Medulla oblongata (tissue), 1 donor: ENCODE data around the gene SLIT1.
A peak's percentile ranks its signal among the peaks of the same experiment; 100 is the strongest.

ENCODE experiments used
- DNase-seq: peaks from one replicate; pipeline ENCODE4 v3.0.0-alpha.2; 2015; ENCODE audit errors: extremely low spot score

SLIT1 gene

GRCh38 chr10:97140049-97140846, 45.5 kb downstream of the SLIT1 start:
- no peak for DNase-seq

GRCh38 chr10:97139651-97140048, 46.1 kb downstream of the SLIT1 start:
- no peak for DNase-seq

GRCh38 chr10:97138846-97139245, 46.9 kb downstream of the SLIT1 start:
- DNase-seq: no peak

GRCh38 chr10:97138174-97138573, 47.6 kb downstream of the SLIT1 start:
- no peak for DNase-seq

GRCh38 chr10:97136756-97137155, 49.0 kb downstream of the SLIT1 start:
- no peak for DNase-seq

GRCh38 chr10:97135464-97135863, 50.3 kb downstream of the SLIT1 start:
- no peak for DNase-seq

- DNase-seq: no peak
These were observed 50.8 kb downstream of the SLIT1 start for GRCh38 chr10:97134983-97135382.

GRCh38 chr10:97134110-97134509, 51.6 kb downstream of the SLIT1 start:
- no peak for DNase-seq

- no peak for DNase-seq
These were observed 53.5 kb downstream of the SLIT1 start for GRCh38 chr10:97132273-97132672.

- DNase-seq: peak; percentile 35
These were observed 54.1 kb downstream of the SLIT1 start for GRCh38 chr10:97131666-97132065.

- DNase-seq: no peak
These were observed 54.6 kb downstream of the SLIT1 start for GRCh38 chr10:97131181-97131628.

- peak; percentile 22 for DNase-seq
These were observed 56.1 kb downstream of the SLIT1 start for GRCh38 chr10:97129666-97130065.

GRCh38 chr10:97128516-97129154, 57.1 kb downstream of the SLIT1 start:
- peak; percentile 48 for DNase-seq

GRCh38 chr10:97128039-97128492, 57.7 kb downstream of the SLIT1 start:
- DNase-seq: no peak

- no peak for DNase-seq
These were observed 58.2 kb downstream of the SLIT1 start for GRCh38 chr10:97127509-97127908.

- DNase-seq: no peak
These were observed 61.5 kb downstream of the SLIT1 start for GRCh38 chr10:97124211-97124610.

GRCh38 chr10:97123765-97124164, 62.0 kb downstream of the SLIT1 start:
- DNase-seq: peak; percentile 62

GRCh38 chr10:97121041-97121440, 64.7 kb downstream of the SLIT1 start:
- no peak for DNase-seq

- DNase-seq: no peak
These were observed 65.4 kb downstream of the SLIT1 start for GRCh38 chr10:97120370-97120769.

- DNase-seq: no peak
These were observed 66.6 kb downstream of the SLIT1 start for GRCh38 chr10:97119058-97119745.

- DNase-seq: no peak
These were observed 68.4 kb downstream of the SLIT1 start for GRCh38 chr10:97117372-97117771.

- DNase-seq: no peak
These were observed 69.1 kb downstream of the SLIT1 start for GRCh38 chr10:97116462-97117162.
